CD4-positive, alpha-beta memory T cell (primary cell): ENCODE results near the gene ZFC3H1. TPM values are rescaled to one million over a fixed set of nuclear protein-coding genes. Genes with fewer than 3 reads are reported as not detected.
"Not testable (repeated sequence)": the region's sequence is repeated elsewhere in the genome, so short reads cannot be mapped to it uniquely, and the experiment has no call there.

Experiments
- CTCF ChIA-PET: fragments of 350-600 bp; sonication (Branson Sonifier 250); formaldehyde crosslinking; loops from one replicate; lab custom pipeline; 2021; ENCODE audit warnings: inconsistent platforms; ENCODE audit not compliant: partially characterized antibody; lab: Charles Lee
- POLR2A ChIA-PET: fragments of 350-600 bp; sonication (Branson Sonifier 250); formaldehyde crosslinking; loops from one replicate; lab custom pipeline; 2021; ENCODE audit not compliant: partially characterized antibody; lab: Charles Lee
- DNase-seq, 5 donors: peaks; one replicate each; pipeline versions ENCODE4 v3.0.0 to v3.0.0-alpha.2; 2020 to 2022; ENCODE audit warnings: mixed read lengths in 1 of 5
- H3K27ac ChIP-seq: one replicate; pipeline ENCODE4 v1.7.0; 2013; ENCODE audit warnings: low read depth, low read length
- H3K27me3 ChIP-seq: 2 replicates; pipeline ENCODE4 v1.7.0; 2013; ENCODE audit warnings: mild to moderate bottlenecking, low read length, moderate library complexity; ENCODE audit not compliant: insufficient read depth
- H3K36me3 ChIP-seq: 2 replicates; pipeline ENCODE4 v1.7.0; 2013; ENCODE audit warnings: mild to moderate bottlenecking, low read length, moderate library complexity; ENCODE audit not compliant: insufficient read depth
- H3K4me1 ChIP-seq: 2 replicates; pipeline ENCODE4 v1.7.0; 2013; ENCODE audit warnings: mild to moderate bottlenecking, low read length, moderate library complexity; ENCODE audit not compliant: insufficient read depth
- H3K4me3 ChIP-seq, 2 donors: one replicate each; pipeline ENCODE4 v1.7.0; 2013; ENCODE audit warnings: low read length in 2 of 2, mild to moderate bottlenecking in 1 of 2
- H3K9me3 ChIP-seq, 2 donors: one replicate each; pipeline ENCODE4 v1.7.0; 2013; ENCODE audit warnings: low read length in 2 of 2, control low read depth in 1 of 2; ENCODE audit not compliant: control insufficient read depth in 1 of 2
- H3K27ac Mint-ChIP-seq, 7 donors: one replicate each; pipeline ENCODE4 v1.8.0; 2020 to 2021; ENCODE audit warnings: mixed read lengths in 7 of 7, mild to moderate bottlenecking in 6 of 7, inconsistent platforms in 3 of 7, moderate library complexity in 3 of 7
- H3K27me3 Mint-ChIP-seq, 2 donors: one replicate each; pipeline ENCODE4 v1.8.0; 2020 to 2021; ENCODE audit warnings: mixed read lengths in 2 of 2
- H3K36me3 Mint-ChIP-seq, 2 donors: one replicate each; pipeline ENCODE4 v1.8.0; 2020 to 2021; ENCODE audit warnings: mixed read lengths in 2 of 2, inconsistent platforms in 1 of 2, mild to moderate bottlenecking in 1 of 2
- H3K4me1 Mint-ChIP-seq, 4 donors: one replicate each; pipeline ENCODE4 v1.8.0; 2020 to 2021; ENCODE audit warnings: mixed read lengths in 4 of 4, mild to moderate bottlenecking in 1 of 4
- H3K4me3 Mint-ChIP-seq, 8 donors: one replicate each; pipeline ENCODE4 v1.8.0; 2020 to 2021; ENCODE audit warnings: mixed read lengths in 8 of 8, mild to moderate bottlenecking in 7 of 8, moderate library complexity in 6 of 8, inconsistent platforms in 3 of 8
- H3K9me3 Mint-ChIP-seq, 8 donors: one replicate each; pipeline ENCODE4 v1.8.0; 2020 to 2021; ENCODE audit warnings: mixed read lengths in 8 of 8, mild to moderate bottlenecking in 5 of 8, inconsistent platforms in 3 of 8, moderate library complexity in 1 of 8
- intact Hi-C: fragments of 100-400 bp; cut with micrococcal nuclease; formaldehyde crosslinking; loops from one replicate; pipeline ENCODE4 v1.15.1; 2023
- polyA plus RNA-seq, 2 donors: library from polyadenylated mRNA; unstranded; fragments of 300-500 nt; fragmentation: Illumina TruSeq; gene quantifications; one replicate each; pipeline ENCODE4 v1.2.3, GENCODE V29; 2021
- total RNA-seq, 2 experiments: library from RNA; stranded (reverse); gene quantifications; one replicate each; pipeline ENCODE4 v1.2.3, GENCODE V29; 2021

The ZFC3H1 gene
- total and polyA plus RNA-seq, 4 experiments from 2014 or later, result 15.0 to 121 (median 73.9) TPM

- H3K36me3 ChIP-seq, H3K9me3 Mint-ChIP-seq, intact Hi-C loops, H3K27me3 Mint-ChIP-seq, DNase-seq, H3K9me3 ChIP-seq, H3K27ac ChIP-seq, H3K27ac Mint-ChIP-seq, H3K4me3 ChIP-seq, H3K27me3 ChIP-seq: not testable (repeated sequence)
- peak overlapping the region in 5 of 8 donors; percentile 13 to 99 (median 43) for H3K4me3 Mint-ChIP-seq
- peaks cover 10 to 32% (median 19%) of the 10 kb centered on the region in 4 donors for H3K4me1 Mint-ChIP-seq
- ChIA-PET POLR2A (interaction anchor here (0.7 to 5.7 kb wide), 7 partner anchors 17 to 159 kb away, joined by 3 to 233 read pairs (median 14); partner anchors contain the start of genes RAB21, TBC1D15, THAP2 and ZFC3H1), CTCF (interaction anchor here (1.2 to 4.3 kb wide), 5 partner anchors 9 to 60 kb away, joined by 4 to 60 read pairs (median 19); partner anchors contain the start of genes THAP2 and ZFC3H1)
- H3K36me3 Mint-ChIP-seq, result peaks cover 9 to 10% of the 10 kb centered on the region in 2 donors
- H3K4me1 ChIP-seq, result peaks cover 27% of the 10 kb centered on the region
Measured at GRCh38 chr12:71687172-71687571, 23.5 kb upstream of the ZFC3H1 start.

- ChIA-PET CTCF (interaction anchor here (0.8 to 4.3 kb wide), 10 partner anchors 9 to 330 kb away, joined by 3 to 60 read pairs (median 5); partner anchors contain the start of genes RAB21, THAP2 and ZFC3H1), POLR2A (interaction anchor here (0.8 to 5.7 kb wide), 14 partner anchors 10 to 160 kb away, joined by 3 to 233 read pairs (median 4); partner anchors contain the start of genes RAB21, TBC1D15, THAP2 and ZFC3H1)
- H3K4me1 ChIP-seq, result peaks cover 27% of the 10 kb centered on the region
- no peaks in the 10 kb centered on the region for H3K27me3 Mint-ChIP-seq
- H3K27ac Mint-ChIP-seq, result peak overlapping the region; percentile 80 to 98 (median 95)
- peaks cover 6 to 7% of the 10 kb centered on the region in 2 donors for H3K36me3 Mint-ChIP-seq
- DNase-seq, result no peak
- H3K4me1 Mint-ChIP-seq, result peaks cover 10 to 32% (median 17%) of the 10 kb centered on the region in 4 donors
- peak overlapping the region; percentile 47 to 73 for H3K4me3 ChIP-seq
- H3K27ac ChIP-seq, result peak overlapping the region; percentile 72
- no peaks in the 10 kb centered on the region for H3K9me3 ChIP-seq
- H3K27me3 ChIP-seq, result no peaks in the 10 kb centered on the region
- intact Hi-C loops, result loop anchor here (1.0 kb wide), 3 partner anchors 22 to 153 kb away; partner anchors contain the start of genes RAB21, TBC1D15 and THAP2
- H3K4me3 Mint-ChIP-seq, result peak overlapping the region; percentile 92 to 99 (median 96)
- no peaks in the 10 kb centered on the region for H3K9me3 Mint-ChIP-seq
- no peaks in the 10 kb centered on the region for H3K36me3 ChIP-seq
Measured at GRCh38 chr12:71686658-71687025, 23.0 kb upstream of the ZFC3H1 start.

- Mint-ChIP-seq H3K4me1 (peaks cover 10 to 32% (median 17%) of the 10 kb centered on the region in 4 donors), H3K36me3 (peaks cover 5 to 7% of the 10 kb centered on the region in 2 donors)
- CTCF ChIA-PET, result interaction anchor here (0.7 to 4.3 kb wide), 15 partner anchors 8 to 331 kb away, joined by 3 to 60 read pairs (median 4); partner anchors contain the start of genes RAB21, THAP2 and ZFC3H1
Measured at GRCh38 chr12:71685914-71686657, 22.4 kb upstream of the ZFC3H1 start, which contains the start of gene TMEM19. Gene TMEM19, plus strand, starts transcription at chr12:71686082. Its CDS starts 599 bp downstream, at chr12:71686681.

GRCh38 chr12:71685312-71685906 is 21.8 kb upstream of the ZFC3H1 start:
- peak overlapping the region; percentile 47 to 73 for H3K4me3 ChIP-seq
- H3K36me3 ChIP-seq, result no peaks in the 10 kb centered on the region
- H3K27ac ChIP-seq, result peak overlapping the region; percentile 72
- H3K9me3 ChIP-seq, result no peaks in the 10 kb centered on the region
- Mint-ChIP-seq H3K27me3 (no peaks in the 10 kb centered on the region), H3K4me3 (peak overlapping the region; percentile 92 to 99 (median 96)), H3K27ac (peak overlapping the region; percentile 80 to 98 (median 95)), H3K9me3 (no peaks in the 10 kb centered on the region), H3K36me3 (peaks cover 0 to 7% of the 10 kb centered on the region in 2 donors), H3K4me1 (peaks cover 10 to 32% (median 17%) of the 10 kb centered on the region in 4 donors)
- H3K4me1 ChIP-seq, result peaks cover 27% of the 10 kb centered on the region
- intact Hi-C loops, result no loop called here
- DNase-seq, result peak in 1 of 5 donors; percentile 36
- CTCF ChIA-PET, result interaction anchor here (0.7 to 4.3 kb wide), 14 partner anchors 10 to 332 kb away, joined by 3 to 60 read pairs (median 5); partner anchors contain the start of genes RAB21, THAP2 and ZFC3H1
- POLR2A ChIA-PET, result interaction anchor here (0.7 to 5.7 kb wide), 15 partner anchors 8 to 154 kb away, joined by 3 to 233 read pairs (median 4); partner anchors contain the start of genes RAB21, TBC1D15, THAP2 and ZFC3H1
- H3K27me3 ChIP-seq, result no peaks in the 10 kb centered on the region

More at GRCh38 chr12:71685914-71686657, 22.4 kb upstream of the ZFC3H1 start, which contains the start of gene TMEM19:
- no peaks in the 10 kb centered on the region for H3K9me3 Mint-ChIP-seq
- H3K27me3 Mint-ChIP-seq, result no peaks in the 10 kb centered on the region
- Histone ChIP-seq H3K36me3 (no peaks in the 10 kb centered on the region), H3K4me3 (peak within 1 kb of the TSS; percentile 47 to 73), H3K4me1 (peaks cover 27% of the 10 kb centered on the region), H3K27me3 (no peaks in the 10 kb centered on the region), H3K27ac (peak within 1 kb of the TSS; percentile 72), H3K9me3 (no peaks in the 10 kb centered on the region)
- POLR2A ChIA-PET, result interaction anchor here (0.8 to 5.7 kb wide), 17 partner anchors 9 to 160 kb away, joined by 3 to 233 read pairs (median 4); partner anchors contain the start of genes RAB21, TBC1D15, THAP2 and ZFC3H1
- peak within 1 kb of the TSS; percentile 80 to 98 (median 95) for H3K27ac Mint-ChIP-seq
- peak; percentile 82 to 86 (median 84) for DNase-seq
- peak within 1 kb of the TSS; percentile 92 to 99 (median 96) for H3K4me3 Mint-ChIP-seq
- intact Hi-C loops, result loop anchor here (1.0 kb wide), 3 partner anchors 22 to 153 kb away; partner anchors contain the start of genes RAB21, TBC1D15 and THAP2

- peaks cover 27% of the 10 kb centered on the region for H3K4me1 ChIP-seq
- peak overlapping the region in 4 of 7 donors; percentile 30 to 85 (median 46) for H3K27ac Mint-ChIP-seq
- no peaks in the 10 kb centered on the region for H3K9me3 ChIP-seq
- peaks cover 0 to 7% of the 10 kb centered on the region in 2 donors for H3K36me3 Mint-ChIP-seq
- DNase-seq, result peak in 4 of 5 donors; percentile 11 to 40 (median 18)
- H3K27ac ChIP-seq, result no peak overlapping the region
- H3K36me3 ChIP-seq, result no peaks in the 10 kb centered on the region
- H3K4me1 Mint-ChIP-seq, result peaks cover 10 to 32% (median 13%) of the 10 kb centered on the region in 4 donors
- ChIA-PET POLR2A (interaction anchor here (0.9 to 5.7 kb wide), 3 partner anchors 14 to 71 kb away, joined by 3 to 233 read pairs (median 28); partner anchors contain the start of genes RAB21, THAP2 and ZFC3H1), CTCF (interaction anchor here (1.0 to 4.3 kb wide), 7 partner anchors 20 to 156 kb away, joined by 3 to 60 read pairs (median 5); partner anchors contain the start of genes THAP2 and ZFC3H1)
- H3K9me3 Mint-ChIP-seq, result no peaks in the 10 kb centered on the region
- H3K27me3 Mint-ChIP-seq, result no peaks in the 10 kb centered on the region
- peak overlapping the region in 4 of 8 donors; percentile 29 to 50 (median 44) for H3K4me3 Mint-ChIP-seq
- no peak overlapping the region for H3K4me3 ChIP-seq
- intact Hi-C loops, result no loop called here
- H3K27me3 ChIP-seq, result no peaks in the 10 kb centered on the region
Measured at GRCh38 chr12:71684081-71684480, 20.4 kb upstream of the ZFC3H1 start.

- Histone ChIP-seq H3K27me3 (no peaks in the 10 kb centered on the region), H3K9me3 (no peaks in the 10 kb centered on the region), H3K27ac (no peak overlapping the region), H3K4me3 (no peak overlapping the region), H3K36me3 (no peaks in the 10 kb centered on the region), H3K4me1 (peaks cover 27% of the 10 kb centered on the region)
- Mint-ChIP-seq H3K27me3 (no peaks in the 10 kb centered on the region), H3K36me3 (peaks cover 0 to 7% of the 10 kb centered on the region in 2 donors), H3K9me3 (no peaks in the 10 kb centered on the region), H3K27ac (peak overlapping the region in 1 of 7 donors; percentile 30), H3K4me3 (peak overlapping the region in 2 of 8 donors; percentile 27 to 43), H3K4me1 (peaks cover 10 to 28% (median 13%) of the 10 kb centered on the region in 4 donors)
- CTCF ChIA-PET, result interaction anchor here (1.0 to 1.2 kb wide), 2 partner anchors 19 to 22 kb away, joined by 3 read pairs; partner anchors contain the start of gene THAP2
- no peak for DNase-seq
- POLR2A ChIA-PET, result interaction anchor here (5.7 kb wide), 1 partner anchor 20 kb away, joined by 233 read pairs; the partner anchor contains the start of genes THAP2 and ZFC3H1
- intact Hi-C loops, result no loop called here
Measured at GRCh38 chr12:71683633-71684032, 20.0 kb upstream of the ZFC3H1 start.
